T-helper 2 cell (primary cell): ENCODE measurements around the gene RPS6KA2.
"Not testable (repeated sequence)": the region's sequence is repeated elsewhere in the genome, so short reads cannot be mapped to it uniquely, and the experiment has no call there.

ENCODE experiments used
- DNase-seq, 5 experiments: peaks; one replicate each; pipeline versions ENCODE4 v3.0.0 to v3.0.0-alpha.2; 2012 to 2022

RPS6KA2 gene

DNA sequence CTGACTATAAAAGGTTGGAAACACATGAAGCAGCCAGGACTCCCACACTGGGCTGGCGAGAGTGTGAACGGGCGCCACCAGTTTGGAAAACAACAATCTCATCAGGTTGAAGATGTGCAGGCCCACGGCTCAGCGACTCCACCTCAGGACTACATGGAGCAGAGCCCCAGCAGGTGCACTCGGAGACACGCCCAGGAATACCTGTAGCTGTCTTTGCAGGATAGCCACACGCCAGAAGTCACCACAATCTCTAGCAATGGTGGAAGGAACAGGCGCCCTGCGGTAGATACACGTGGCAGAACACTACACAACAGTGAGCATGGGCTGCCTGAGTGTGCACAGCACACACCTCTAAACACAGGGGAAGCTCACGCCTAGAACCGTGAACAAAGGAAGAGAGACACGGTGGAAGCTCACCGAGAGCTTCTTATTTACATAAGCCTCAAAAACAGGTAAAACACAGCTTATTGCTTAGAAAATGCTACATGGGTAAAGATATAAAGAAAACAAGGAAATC, 28.7 kb upstream of the RPS6KA2 start:
- DNase-seq = no peak

DNA sequence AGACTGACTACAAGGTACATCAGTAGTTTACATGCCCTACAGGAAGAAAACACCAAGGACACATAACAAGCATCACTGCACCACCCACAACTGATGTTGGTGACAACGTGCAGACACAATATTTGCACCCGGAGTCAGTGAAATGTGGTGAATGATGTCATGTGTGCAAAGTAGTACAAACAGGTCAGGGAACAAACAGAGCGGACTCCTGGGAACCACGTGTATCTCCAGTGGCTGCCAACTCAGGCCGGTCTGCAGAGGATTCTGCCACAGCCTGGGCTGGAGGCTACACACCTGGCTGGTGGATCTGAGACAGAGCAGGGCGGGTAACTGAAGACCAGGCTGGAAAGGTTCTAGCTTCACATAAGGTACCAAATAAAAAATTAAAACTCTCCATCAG, 28.2 kb upstream of the RPS6KA2 start:
- DNase-seq = no peak

DNA sequence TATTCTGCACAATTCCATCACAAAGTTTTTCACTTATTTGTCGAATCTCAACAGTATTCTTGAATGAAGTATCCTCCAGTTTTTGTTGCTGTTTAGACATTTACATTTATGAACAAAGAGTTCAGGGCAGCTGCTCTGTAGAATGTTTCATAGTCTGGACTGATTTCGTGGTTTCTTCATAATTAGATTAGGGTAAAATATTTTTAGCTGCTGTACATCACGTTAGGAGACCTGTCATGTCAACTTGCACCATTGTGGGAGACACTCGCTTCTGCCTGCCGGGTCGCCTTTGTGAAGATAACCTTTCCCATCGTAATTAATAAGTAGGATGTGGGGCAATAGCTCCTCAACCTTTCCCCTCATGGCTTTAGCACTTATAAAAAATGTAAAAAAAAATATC, 27.5 kb upstream of the RPS6KA2 start:
- DNase-seq = no peak

DNA sequence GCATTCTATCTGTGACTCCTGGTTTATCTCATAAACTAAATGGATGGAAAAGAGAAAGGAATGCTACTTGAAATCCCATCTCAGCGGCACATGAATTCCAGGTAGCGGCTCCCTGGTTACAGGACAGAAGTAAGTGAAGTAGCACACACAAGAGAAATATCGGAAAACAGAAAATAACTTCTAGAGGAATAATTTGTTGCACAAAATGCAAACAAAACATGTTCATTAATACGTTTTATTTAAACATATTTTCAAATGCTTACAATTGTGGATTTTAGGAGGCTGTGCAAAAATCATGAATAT, 26.5 kb upstream of the RPS6KA2 start:
- DNase-seq = no peak

DNA sequence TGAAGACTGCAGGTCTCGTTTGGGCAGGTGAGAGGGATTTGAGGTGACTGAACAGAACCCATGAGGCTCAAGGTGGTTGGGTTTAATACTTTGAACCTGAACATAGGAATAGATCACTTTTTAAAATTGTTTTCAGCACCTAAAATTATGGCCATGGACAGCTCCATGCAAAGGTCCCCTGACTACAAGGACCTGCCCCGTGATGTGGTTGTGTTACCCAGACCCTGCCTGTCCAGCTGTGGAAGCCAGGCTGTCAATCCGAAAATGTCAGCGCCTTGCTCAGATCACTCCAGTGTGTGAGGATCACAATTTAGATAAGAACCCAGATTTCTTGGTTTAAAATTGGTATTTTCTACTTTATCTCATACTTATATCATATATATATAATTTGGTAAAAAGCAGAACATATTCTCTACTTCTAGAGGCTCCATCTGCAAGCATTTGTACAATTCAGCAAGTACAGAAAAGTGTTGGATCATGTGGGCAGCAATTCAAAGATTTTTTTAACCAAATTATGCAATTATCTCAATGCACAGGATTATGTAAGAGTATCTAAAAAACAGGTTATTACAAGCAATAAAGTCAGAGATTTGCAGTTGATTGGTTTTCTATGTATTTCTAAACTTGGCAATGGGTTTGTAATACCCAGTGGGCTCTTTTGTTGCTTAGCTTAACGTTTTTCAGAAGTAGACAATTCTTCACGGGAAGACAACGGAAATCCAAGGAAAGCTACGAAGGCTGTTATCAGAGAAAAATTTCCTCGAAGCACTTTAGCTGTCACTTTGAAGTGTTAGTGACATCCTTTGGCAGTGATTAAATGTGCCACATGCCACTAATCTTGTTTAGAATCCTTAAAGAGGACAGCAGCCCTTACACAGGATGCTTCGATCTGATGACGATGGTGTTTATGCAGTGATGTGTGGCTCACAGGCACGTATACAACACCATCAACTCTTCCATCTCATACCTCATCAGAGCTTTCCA, 24.1 kb upstream of the RPS6KA2 start:
- DNase-seq = no peak

DNA sequence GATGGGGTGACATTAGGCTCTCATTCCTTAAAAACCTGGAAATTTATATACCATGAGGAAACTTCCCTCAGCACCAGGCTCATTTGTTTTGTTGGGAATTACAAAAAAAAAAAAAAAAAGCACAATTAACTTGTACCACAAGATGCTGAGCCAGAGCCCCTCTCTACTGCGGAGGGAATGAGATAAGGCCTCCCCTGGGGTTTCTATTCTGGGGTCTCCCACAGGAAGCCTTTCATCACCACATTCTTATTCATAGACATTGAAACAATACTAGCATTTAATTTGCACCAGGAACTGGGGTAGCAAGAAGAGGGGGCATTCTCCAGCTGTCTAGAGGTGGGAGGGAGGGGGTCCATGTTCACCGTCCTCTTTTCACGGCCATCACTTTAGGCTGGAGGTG, 23.0 kb upstream of the RPS6KA2 start:
- no peak for DNase-seq

DNA sequence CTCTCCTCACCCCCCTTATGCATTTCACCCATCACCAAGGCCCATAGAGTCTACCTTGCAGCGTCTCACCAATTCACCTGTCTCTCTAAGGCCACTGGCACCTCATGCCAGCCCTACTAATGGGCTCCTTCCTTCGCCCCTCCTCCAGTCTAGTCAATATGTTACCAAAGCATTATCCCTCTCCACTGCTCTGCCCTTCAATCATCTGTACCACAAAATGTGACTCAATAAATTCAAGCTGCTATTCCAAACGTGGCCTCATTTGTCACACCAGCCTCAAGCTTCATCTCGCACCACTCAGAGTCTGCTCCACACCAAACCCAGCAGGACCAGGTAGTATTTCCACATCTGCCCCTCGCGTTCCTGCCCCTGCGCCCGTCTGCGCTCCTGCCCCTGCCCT, 21.8 kb upstream of the RPS6KA2 start:
- DNase-seq = no peak

DNA sequence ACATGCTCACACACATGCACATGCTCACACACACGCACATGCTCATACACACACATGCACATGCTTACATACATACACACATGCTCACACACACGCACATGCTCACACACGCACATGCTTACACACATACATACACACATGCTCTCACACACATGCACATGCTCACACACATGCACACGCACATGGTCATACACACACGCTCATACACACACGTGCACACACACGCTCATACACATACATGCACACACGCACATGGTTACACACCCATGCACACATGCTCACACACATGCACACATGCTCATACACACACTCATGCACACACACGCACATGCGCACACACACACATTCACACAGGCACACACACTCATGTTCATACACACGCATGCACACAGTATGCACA, 20.8 kb upstream of the RPS6KA2 start:
- no peak for DNase-seq

DNA sequence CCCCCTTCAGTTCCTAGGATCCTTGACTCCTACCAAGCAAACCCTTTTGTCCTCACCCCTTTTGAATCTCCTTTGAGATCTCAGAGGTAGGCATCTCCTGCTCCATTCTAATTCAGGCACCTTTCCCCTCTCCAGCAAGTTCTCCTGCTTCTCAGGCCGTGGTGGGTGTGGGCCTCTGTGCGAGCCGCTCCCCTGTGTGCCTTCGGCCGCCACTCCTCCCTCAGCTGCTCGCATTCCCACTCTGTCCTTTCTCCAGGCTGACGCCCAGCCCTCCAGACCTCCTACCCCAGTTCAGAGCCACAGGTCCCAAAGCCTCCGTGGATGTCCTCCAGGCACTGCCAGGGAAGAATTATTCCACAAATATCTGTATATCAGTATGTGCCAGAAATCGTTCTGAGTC, 19.7 kb upstream of the RPS6KA2 start:
- DNase-seq = no peak

DNA sequence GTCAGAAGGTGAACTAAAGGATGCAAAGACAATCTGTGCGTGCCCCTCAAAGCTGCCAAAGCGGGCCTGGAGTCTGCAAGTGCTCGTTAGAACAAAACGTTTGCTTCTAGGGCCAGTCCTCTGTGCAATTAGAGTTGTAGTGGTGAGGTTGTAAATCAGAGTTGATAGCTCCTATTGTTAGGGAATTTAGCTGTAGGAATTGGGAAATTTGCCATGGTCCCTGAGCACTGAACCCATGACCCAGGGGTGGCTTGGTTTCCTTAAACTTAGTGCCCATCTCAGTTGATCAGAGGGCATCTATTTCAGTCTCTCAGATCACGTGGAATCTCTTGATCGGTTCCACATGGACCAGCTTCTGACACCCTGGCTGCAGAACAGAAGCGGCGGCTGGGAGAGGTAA, 18.8 kb upstream of the RPS6KA2 start:
- no peak for DNase-seq

DNA sequence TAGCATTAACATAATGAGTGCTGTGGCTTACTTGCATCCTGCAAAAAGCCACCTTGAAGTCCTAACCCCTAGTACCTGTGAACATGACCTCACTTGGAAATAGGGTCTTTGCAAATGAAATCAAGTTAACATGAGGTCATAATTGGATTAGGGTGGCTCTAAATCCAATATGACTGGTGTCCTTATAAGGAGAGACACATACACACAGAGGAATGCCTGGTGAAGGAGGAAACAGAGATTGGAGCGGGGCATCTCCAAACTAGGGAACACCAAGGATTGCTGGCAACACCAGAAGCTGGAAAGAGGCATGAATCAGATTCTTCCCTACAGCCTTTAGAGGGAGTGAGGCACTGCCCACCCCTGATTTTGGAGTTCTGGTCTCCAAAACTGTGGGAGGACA, 17.6 kb upstream of the RPS6KA2 start:
- DNase-seq = no peak

DNA sequence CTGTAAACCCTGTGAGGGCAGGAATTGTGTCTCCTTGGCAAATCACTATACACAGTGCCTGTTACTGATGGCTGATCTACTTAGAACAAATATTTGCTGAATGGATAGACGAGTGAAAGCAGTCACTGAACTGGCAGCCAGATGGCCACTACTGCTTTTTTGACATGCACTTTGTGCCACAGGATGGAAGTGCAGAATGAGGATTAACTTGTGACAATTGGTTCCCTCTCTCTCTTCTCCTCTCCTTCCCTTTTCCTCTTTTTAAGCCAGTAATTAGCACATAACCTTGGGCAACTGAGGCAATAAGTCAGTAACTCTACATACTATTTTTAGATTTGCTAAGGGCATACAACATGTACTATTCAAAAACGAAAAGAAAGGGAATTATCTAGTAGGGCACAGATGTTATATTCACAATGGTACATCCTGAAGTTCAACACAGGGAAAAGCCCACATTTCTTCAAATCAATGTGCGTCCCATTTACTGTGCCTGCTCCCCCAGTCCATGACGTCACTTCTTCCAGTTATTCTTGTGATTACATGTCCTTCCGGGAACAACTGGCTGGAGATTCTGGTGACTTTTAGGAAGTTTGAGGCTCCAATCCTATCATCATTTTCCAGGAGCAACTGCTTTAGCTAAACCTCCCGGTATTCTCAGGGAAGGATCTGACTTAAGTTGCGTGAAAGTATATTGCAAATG, 17.0 kb upstream of the RPS6KA2 start:
- DNase-seq = no peak

DNA sequence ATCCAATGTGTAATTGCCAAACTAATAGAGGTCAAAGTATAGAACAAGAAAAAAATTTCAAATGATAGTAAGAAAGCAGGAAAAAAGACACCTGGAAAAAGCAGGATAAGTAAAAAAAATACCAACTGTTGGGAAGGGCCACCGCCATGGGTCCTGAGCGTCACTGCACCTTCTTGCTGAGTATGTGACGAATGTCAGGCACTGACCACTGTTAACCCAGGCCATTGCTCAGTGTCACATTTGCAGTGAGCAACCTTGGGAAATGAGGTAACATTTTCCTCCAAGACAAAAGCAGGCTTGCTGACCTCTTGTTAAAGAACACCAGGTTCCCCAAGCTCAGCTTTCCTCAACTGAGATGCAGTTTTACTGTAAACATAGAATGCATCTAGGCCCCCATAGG, 15.6 kb upstream of the RPS6KA2 start:
- no peak for DNase-seq

DNA sequence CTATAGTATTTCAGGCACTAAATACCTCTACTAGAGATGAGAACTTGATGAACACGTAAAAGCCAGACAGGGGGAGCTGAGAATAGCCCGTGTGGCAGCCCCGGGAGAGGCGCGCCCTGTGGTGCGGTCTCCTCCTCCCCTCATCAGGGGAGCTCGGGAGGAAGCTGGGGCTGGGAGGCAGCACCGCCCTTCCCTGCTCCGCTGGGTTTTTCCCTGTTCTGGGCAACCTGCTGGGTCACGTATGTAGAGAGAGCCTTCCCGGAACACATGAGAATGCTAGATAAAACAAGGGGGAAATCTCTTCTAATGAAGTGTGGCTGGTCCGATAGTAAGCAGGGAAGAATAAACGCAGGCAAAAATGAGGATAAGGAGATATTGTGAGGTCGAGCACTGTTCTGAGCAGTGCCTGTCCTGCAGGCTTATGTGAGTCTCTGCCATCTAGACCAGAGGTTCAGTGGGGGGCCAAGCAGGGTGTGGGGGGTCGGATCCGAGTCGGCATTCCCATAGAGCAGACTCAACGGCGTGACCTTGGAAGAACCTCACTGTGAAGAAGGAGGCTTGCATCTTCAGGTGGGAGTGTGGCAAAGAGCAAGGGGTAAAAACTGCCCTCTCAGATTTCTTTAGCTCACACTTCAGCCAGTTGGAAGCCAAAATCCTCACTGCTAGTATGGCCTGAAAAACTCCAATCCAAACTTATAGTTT, 13.4 kb upstream of the RPS6KA2 start:
- no peak for DNase-seq

DNA sequence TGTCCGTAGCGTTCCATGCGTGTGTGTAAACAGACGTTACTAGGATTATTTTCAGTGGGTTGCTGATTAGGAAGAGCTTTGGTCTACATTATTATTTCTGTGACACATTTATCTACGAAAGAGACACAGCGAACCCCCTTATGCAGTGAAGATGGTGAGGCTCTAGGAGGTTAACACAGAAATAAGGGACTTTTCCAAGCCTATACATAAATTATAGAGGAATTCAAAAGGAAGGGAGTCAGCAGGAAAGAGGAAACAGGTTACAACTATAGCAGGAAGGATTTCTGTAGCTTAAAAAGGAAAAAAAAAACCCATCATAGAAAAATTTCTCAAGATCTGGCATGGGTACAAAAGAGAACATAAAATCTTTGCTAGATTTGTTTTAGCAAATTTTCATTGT, 12.9 kb upstream of the RPS6KA2 start:
- DNase-seq = no peak

DNA sequence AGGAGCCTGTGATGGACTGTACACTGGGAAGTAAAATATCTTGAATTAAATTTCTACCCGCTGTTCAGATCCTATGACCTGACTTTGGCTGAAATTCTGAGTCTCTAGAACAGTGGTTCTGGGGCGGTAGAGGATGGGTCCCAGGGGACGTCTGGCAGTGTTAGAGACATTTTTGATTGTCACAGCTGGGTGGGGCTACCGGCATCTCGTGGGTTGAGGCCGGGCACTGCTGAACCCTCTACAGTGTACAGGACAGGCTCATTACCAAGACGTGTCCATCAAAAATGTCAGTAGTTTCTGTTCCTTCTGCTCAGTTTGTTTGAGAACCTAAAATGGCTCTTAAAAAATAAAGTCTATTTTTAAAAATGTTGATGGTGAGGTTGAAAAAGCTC, 11.5 kb upstream of the RPS6KA2 start:
- no peak for DNase-seq

DNA sequence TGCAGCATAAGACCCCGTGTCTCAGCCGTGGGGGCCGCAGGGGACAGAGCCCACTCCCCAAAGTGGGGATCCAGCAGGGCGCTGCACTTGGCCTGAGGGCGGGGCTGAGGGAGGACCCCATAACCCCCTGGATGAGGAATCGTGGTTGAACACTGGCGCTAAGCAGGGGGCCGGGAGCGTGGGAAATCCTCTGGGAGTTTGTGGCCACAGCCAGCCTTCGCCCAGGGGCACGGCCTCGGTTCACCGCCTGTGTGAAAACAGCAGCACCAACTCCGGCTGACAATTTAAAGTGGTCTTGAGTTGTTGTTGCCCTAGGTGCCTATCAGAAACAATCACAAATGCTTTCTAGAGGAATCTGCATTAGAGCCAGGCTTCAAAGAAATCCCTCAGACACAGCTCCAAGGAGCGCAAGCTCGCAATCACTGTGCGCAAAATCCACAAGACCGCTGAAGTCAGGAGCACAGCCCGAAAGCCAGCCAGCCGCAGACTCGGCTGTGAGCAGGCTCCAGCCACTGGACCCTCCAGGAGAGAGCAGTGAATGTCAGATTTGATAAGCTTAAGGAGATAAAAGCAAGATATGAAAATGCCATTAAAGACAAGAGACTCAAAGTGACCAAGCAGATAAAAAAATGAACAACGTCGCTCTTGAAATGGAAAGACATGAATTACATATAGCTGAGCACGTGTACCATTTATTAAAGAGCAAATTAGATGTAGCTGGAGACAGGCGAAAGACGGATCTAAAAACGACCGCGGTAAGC, 10.9 kb upstream of the RPS6KA2 start:
- no peak for DNase-seq

DNA sequence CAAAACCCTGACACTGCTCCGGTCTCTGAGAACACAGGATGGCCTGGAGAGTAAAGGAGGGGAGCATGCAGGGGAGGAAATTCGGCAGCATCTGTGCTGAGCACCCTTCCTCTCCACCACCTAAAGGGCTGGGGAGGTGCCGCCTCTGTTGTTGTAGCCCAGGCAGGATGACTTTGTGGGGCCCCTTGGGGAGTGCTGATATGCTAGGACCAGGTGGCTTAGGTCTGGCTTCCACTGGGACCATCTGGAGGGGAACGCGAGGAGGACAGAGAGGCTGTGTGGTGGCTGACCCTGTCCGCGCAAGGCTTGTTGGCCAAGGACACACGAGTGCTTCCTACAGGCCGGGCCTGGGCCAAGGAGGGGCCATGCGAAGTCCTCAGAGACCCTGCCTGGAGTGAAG, 9.9 kb upstream of the RPS6KA2 start:
- no peak for DNase-seq

DNA sequence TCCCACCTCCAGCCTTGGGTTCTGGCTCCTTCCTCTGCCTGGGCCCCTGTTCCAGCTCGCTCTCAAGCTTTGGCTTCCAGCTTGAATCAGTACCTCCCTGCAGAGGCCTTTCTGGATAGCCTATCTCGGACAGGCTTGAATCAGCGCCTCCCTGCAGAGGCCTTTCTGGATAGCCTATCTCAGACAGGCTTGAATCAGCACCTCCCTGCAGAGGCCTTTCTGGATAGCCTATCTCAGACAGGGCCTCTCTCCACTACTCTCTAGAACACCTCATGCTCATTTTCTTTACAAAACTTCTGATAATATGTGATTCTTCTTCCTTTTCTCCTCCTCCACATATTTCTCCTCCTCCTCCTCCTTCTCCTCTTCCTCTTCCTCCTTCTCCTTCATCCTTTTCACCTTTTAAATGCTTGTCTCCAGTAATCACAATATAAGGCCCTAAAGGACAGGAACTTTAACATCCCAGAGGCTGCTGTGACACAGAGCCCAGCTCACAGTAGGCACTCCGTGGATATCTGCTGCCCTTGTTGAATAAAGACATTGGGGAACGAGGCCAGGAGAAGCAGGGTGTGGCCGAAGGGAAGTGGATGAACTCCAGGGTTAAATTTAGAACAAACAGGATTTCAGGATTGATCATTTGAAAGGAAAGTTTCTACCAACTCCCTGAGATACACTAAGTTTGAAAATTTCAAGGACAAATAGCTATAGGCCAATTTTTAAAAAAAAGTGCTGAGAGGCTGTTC, 9.3 kb upstream of the RPS6KA2 start:
- no peak for DNase-seq

DNA sequence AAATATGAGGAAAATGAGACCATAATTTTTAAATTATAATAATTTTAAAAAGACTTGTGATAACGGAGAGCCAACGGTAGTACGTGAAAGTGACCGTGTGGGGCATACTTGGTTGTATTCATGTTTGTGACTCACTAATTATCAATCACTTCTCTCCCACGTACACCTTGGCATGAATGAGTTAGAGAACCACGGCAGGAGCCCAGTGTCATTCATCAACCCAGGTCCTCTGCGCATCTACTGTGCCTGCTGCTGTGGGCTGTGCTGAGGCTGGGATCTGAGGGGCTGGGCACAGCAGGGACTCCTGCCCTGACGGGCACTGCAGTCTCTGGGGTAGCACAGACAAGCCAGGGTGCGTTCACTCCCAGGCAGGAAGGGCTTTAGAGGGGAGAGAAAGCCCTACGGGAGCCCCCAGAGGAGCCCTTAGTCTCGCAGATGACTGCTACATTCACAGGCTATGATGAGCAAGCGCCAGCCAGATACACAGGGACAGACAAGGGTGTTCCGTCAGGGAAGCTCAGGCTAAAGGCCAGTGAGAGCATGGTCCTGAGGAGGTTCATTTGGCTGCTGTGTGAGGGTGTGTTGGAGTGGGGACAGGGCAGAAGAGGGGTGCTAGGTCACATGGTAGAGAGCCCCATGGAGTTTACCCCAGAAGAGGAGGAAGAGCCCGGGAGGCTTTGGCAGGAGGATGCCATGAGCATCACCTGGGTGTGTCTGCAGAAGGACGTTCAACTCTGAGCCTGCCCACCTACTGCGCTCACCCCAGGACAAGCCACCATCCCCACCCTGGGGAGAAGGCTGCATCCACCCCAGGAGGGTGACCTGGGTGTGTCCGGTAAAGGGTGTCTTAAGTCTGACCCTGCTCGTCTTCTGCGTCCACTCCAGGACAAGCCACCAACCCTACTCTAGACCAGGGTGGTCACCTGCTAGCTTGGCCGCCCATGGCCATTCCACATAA, 8.2 kb upstream of the RPS6KA2 start:
- no peak for DNase-seq

DNA sequence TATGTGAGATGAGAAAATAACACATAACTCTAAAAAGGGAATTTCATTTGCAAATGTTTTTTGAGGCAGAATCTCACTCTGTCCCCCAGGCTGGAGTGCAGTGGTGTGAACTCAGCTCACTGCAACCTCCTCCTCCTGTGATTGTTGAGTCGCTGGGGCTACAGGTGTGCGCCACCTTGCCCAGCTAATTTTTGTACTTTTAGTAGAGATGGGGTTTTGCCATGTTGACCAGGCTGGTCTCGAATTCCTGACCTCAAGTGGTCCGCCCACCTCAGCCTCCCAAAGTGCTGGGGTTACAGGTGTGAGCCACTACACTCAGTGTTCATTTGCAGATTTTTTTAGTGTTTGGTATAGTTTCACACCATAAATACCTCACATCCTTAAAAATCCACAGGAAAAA, 7.5 kb upstream of the RPS6KA2 start:
- not testable (repeated sequence) for DNase-seq
